GM20431 (cell line): ENCODE data around the gene ANKRD55.
"Not testable (repeated sequence)": the region's sequence is repeated elsewhere in the genome, so short reads cannot be mapped to it uniquely, and the experiment has no call there.

Experiments used
- in situ Hi-C: fragments of 300-500 bp; cut with MseI, MboI; formaldehyde crosslinking; loops from one replicate; pipeline ENCODE4 v1.15.0; 2020; ENCODE audit warnings: low sequenced_read_pairs; ENCODE audit not compliant: unreplicated experiment

Gene ANKRD55

GRCh38 chr5:56233230-56233629 is at the start of gene ANKRD55:
Gene ANKRD55, minus strand, starts transcription at chr5:56233330. Its CDS starts 417 bp downstream, at chr5:56232913.
- in situ Hi-C loops = no loop called here

GRCh38 chr5:56282216-56282615 is 49.1 kb upstream of the ANKRD55 start:
- in situ Hi-C loops = no loop called here

- in situ Hi-C loops = no loop called here
Measured at GRCh38 chr5:56281489-56282165, 48.5 kb upstream of the ANKRD55 start.

- in situ Hi-C loops = loop anchor here (10.0 kb wide), 1 partner anchor 555 kb away; no protein-coding TSS in a partner anchor
Measured at GRCh38 chr5:56279979-56280378, 46.8 kb upstream of the ANKRD55 start.

GRCh38 chr5:56279291-56279690 is 46.2 kb upstream of the ANKRD55 start:
- in situ Hi-C loops = loop anchor here (10.0 kb wide), 1 partner anchor 556 kb away; no protein-coding TSS in a partner anchor

- in situ Hi-C loops = loop anchor here (10.0 kb wide), 1 partner anchor 556 kb away; no protein-coding TSS in a partner anchor
Measured at GRCh38 chr5:56278335-56278753, 45.2 kb upstream of the ANKRD55 start.

- in situ Hi-C loops = loop anchor here (10.0 kb wide), 1 partner anchor 557 kb away; no protein-coding TSS in a partner anchor
Measured at GRCh38 chr5:56277573-56277972, 44.4 kb upstream of the ANKRD55 start.

- in situ Hi-C loops = loop anchor here (10.0 kb wide), 1 partner anchor 561 kb away; no protein-coding TSS in a partner anchor
Measured at GRCh38 chr5:56273376-56273955, 40.3 kb upstream of the ANKRD55 start.

- in situ Hi-C loops = loop anchor here (10.0 kb wide), 1 partner anchor 562 kb away; no protein-coding TSS in a partner anchor
Measured at GRCh38 chr5:56272765-56273164, 39.6 kb upstream of the ANKRD55 start.

GRCh38 chr5:56270568-56271392 is 37.6 kb upstream of the ANKRD55 start:
- in situ Hi-C loops = loop anchor here (10.0 kb wide), 1 partner anchor 564 kb away; no protein-coding TSS in a partner anchor

- in situ Hi-C loops = loop anchor here (10.0 kb wide), 1 partner anchor 565 kb away; no protein-coding TSS in a partner anchor
Measured at GRCh38 chr5:56270058-56270457, 36.9 kb upstream of the ANKRD55 start.

GRCh38 chr5:56269216-56269927 is 36.2 kb upstream of the ANKRD55 start:
- in situ Hi-C loops = no loop called here

GRCh38 chr5:56268707-56269106 is 35.6 kb upstream of the ANKRD55 start:
- in situ Hi-C loops = not testable (repeated sequence)

- in situ Hi-C loops = no loop called here
Measured at GRCh38 chr5:56267856-56268255, 34.7 kb upstream of the ANKRD55 start.

GRCh38 chr5:56264417-56265025 is 31.4 kb upstream of the ANKRD55 start:
- in situ Hi-C loops = no loop called here

GRCh38 chr5:56262279-56262678 is 29.1 kb upstream of the ANKRD55 start:
- in situ Hi-C loops = no loop called here

- in situ Hi-C loops = no loop called here
Measured at GRCh38 chr5:56259002-56259511, 25.9 kb upstream of the ANKRD55 start.

- in situ Hi-C loops = not testable (repeated sequence)
Measured at GRCh38 chr5:56257763-56258529, 24.8 kb upstream of the ANKRD55 start.
